BLaER1 treated with 17β-estradiol and CSF1 and Interleukin-3, amounts not matched to agents 10 nM and 100 nM (cell line): ENCODE measurements around the gene FLCN.

ENCODE experiments used
- H3K27ac ChIP-seq, 11 experiments: shearing (Covaris generic); formaldehyde crosslinking; 2 replicates each; pipeline ENCODE4 v1.8.1; 2022
- H3K27me3 ChIP-seq, 11 experiments: shearing (Covaris generic); formaldehyde crosslinking; 2 replicates each; pipeline ENCODE4 v1.8.1; 2022
- H3K36me3 ChIP-seq, 11 experiments: shearing (Covaris generic); formaldehyde crosslinking; 2 replicates each; pipeline ENCODE4 v1.8.1; 2022
- H3K4me1 ChIP-seq, 10 experiments: shearing (Covaris generic); formaldehyde crosslinking; 2 replicates each; pipeline ENCODE4 v1.8.1; 2022
- H3K4me2 ChIP-seq, 11 experiments: shearing (Covaris generic); formaldehyde crosslinking; 2 replicates each; pipeline ENCODE4 v1.8.1; 2022
- H3K4me3 ChIP-seq, 10 experiments: shearing (Covaris generic); formaldehyde crosslinking; 2 replicates each; pipeline ENCODE4 v1.8.1; 2022
- H3K9ac ChIP-seq, 11 experiments: shearing (Covaris generic); formaldehyde crosslinking; 2 replicates each; pipeline ENCODE4 v1.8.1; 2022
- H3K9me3 ChIP-seq, 11 experiments: shearing (Covaris generic); formaldehyde crosslinking; replicated peaks in 1 of 11; 2 replicates each; pipeline ENCODE4 v1.8.1; 2022
- H4K20me1 ChIP-seq, 11 experiments: shearing (Covaris generic); formaldehyde crosslinking; 2 replicates each; pipeline ENCODE4 v1.8.1; 2022
- Cebpa-rat ChIP-seq, 11 experiments: shearing (Covaris generic); IDR thresholded peaks; 2 replicates each; pipeline ENCODE4 v1.8.1; 2022

FLCN gene

GRCh38 chr17:17229416-17230384, 7.3 kb downstream of the FLCN start:
- Histone ChIP-seq H3K36me3 (peaks cover 78 to 88% (median 83%) of the 10 kb centered on the region in 11 experiments), H3K9me3 (no peaks in the 10 kb centered on the region), H3K4me3 (no peak overlapping the region), H3K9ac (no peak overlapping the region), H3K4me2 (no peak overlapping the region), H3K27me3 (no peaks in the 10 kb centered on the region), H3K27ac (no peak overlapping the region), H4K20me1 (peaks cover 0 to 100% (median 26%) of the 10 kb centered on the region in 11 experiments; a peak in 16 of 22 replicates), H3K4me1 (peaks cover 0 to 27% (median 14%) of the 10 kb centered on the region in 10 experiments; a peak in 14 of 20 replicates)
- TF ChIP-seq Cebpa-rat (IDR thresholded peaks at IDR 0.05), result no peak

GRCh38 chr17:17228521-17229279, 8.3 kb downstream of the FLCN start:
- Histone ChIP-seq H3K4me1 (peaks cover 0 to 31% (median 14%) of the 10 kb centered on the region in 10 experiments; a peak in 12 of 20 replicates), H3K36me3 (peaks cover 88 to 98% (median 93%) of the 10 kb centered on the region in 11 experiments)
- no peak for TF ChIP-seq Cebpa-rat (IDR thresholded peaks at IDR 0.05)

GRCh38 chr17:17227608-17228520, 9.1 kb downstream of the FLCN start:
- Histone ChIP-seq H3K9ac (no peak overlapping the region), H3K9me3 (no peaks in the 10 kb centered on the region), H3K27me3 (no peaks in the 10 kb centered on the region), H3K4me2 (peak overlapping the region in 4 of 11 experiments; percentile 11 to 38 (median 28); a peak in 6 of 22 replicates), H4K20me1 (peaks cover 0 to 100% (median 23%) of the 10 kb centered on the region in 11 experiments; a peak in 16 of 22 replicates), H3K36me3 (peaks cover 94 to 100% (median 99%) of the 10 kb centered on the region in 11 experiments), H3K4me3 (no peak overlapping the region), H3K27ac (no peak overlapping the region), H3K4me1 (peaks cover 0 to 40% (median 21%) of the 10 kb centered on the region in 10 experiments; a peak in 12 of 20 replicates)
- no peak for TF ChIP-seq Cebpa-rat (IDR thresholded peaks at IDR 0.05)

More at GRCh38 chr17:17228521-17229279, 8.3 kb downstream of the FLCN start:
- Histone ChIP-seq H3K9me3 (no peaks in the 10 kb centered on the region), H3K4me2 (peak overlapping the region in 4 of 11 experiments; percentile 11 to 38 (median 28); a peak in 4 of 22 replicates), H3K27me3 (no peaks in the 10 kb centered on the region), H4K20me1 (peaks cover 0 to 100% (median 26%) of the 10 kb centered on the region in 11 experiments; a peak in 16 of 22 replicates), H3K9ac (no peak overlapping the region), H3K27ac (no peak overlapping the region), H3K4me3 (no peak overlapping the region)

GRCh38 chr17:17226451-17227265, 10.3 kb downstream of the FLCN start:
- Histone ChIP-seq H3K36me3 (peaks cover 94 to 100% (median 100%) of the 10 kb centered on the region in 11 experiments), H3K4me2 (no peak overlapping the region), H3K27ac (no peak overlapping the region), H3K9ac (no peak overlapping the region), H4K20me1 (peaks cover 0 to 100% (median 11%) of the 10 kb centered on the region in 11 experiments; a peak in 14 of 22 replicates), H3K4me3 (no peak overlapping the region), H3K4me1 (peaks cover 0 to 47% (median 23%) of the 10 kb centered on the region in 10 experiments; a peak in 12 of 20 replicates), H3K9me3 (no peaks in the 10 kb centered on the region), H3K27me3 (no peaks in the 10 kb centered on the region)
- TF ChIP-seq Cebpa-rat (IDR thresholded peaks at IDR 0.05), result no peak

GRCh38 chr17:17225901-17226300, 11.1 kb downstream of the FLCN start:
- Histone ChIP-seq H3K9me3 (no peaks in the 10 kb centered on the region), H3K27ac (no peak overlapping the region), H3K9ac (no peak overlapping the region), H3K4me3 (no peak overlapping the region), H3K4me1 (peaks cover 0 to 47% (median 23%) of the 10 kb centered on the region in 10 experiments; a peak in 12 of 20 replicates), H4K20me1 (peaks cover 0 to 100% (median 7%) of the 10 kb centered on the region in 11 experiments; a peak in 13 of 22 replicates), H3K4me2 (peak overlapping the region in 5 of 11 experiments; percentile 17 to 35 (median 29); a peak in 6 of 22 replicates), H3K27me3 (no peaks in the 10 kb centered on the region), H3K36me3 (peaks cover 94 to 100% (median 100%) of the 10 kb centered on the region in 11 experiments)
- no peak for TF ChIP-seq Cebpa-rat (IDR thresholded peaks at IDR 0.05)

GRCh38 chr17:17224137-17224536, 12.8 kb downstream of the FLCN start:
- no peak for TF ChIP-seq Cebpa-rat (IDR thresholded peaks at IDR 0.05)
- 0 out of 22 replicates have a peak overlapping the region, but pooled peaks of 2 of the 11 experiments have one; percentile 60 to 66 for H3K4me2 ChIP-seq
- peaks cover 92 to 100% (median 98%) of the 10 kb centered on the region in 11 experiments for H3K36me3 ChIP-seq
- H3K4me3 ChIP-seq, result no peak overlapping the region
- H3K9ac ChIP-seq, result no peak overlapping the region
- no peaks in the 10 kb centered on the region for H3K9me3 ChIP-seq
- peaks cover 0 to 47% (median 23%) of the 10 kb centered on the region in 10 experiments; a peak in 12 of 20 replicates for H3K4me1 ChIP-seq
- no peaks in the 10 kb centered on the region for H3K27me3 ChIP-seq
- H3K27ac ChIP-seq, result no peak overlapping the region
- peaks cover 0 to 99% (median 7%) of the 10 kb centered on the region in 11 experiments; a peak in 13 of 22 replicates for H4K20me1 ChIP-seq

- Histone ChIP-seq H3K4me1 (peaks cover 0 to 43% (median 20%) of the 10 kb centered on the region in 10 experiments; a peak in 12 of 20 replicates), H3K27ac (peak overlapping the region in 2 of 11 experiments; percentile 9 to 25; a peak in 2 of 22 replicates), H3K36me3 (peaks cover 91 to 100% (median 97%) of the 10 kb centered on the region in 11 experiments), H3K9ac (no peak overlapping the region), H3K27me3 (no peaks in the 10 kb centered on the region), H3K4me2 (peak overlapping the region in 4 of 11 experiments; percentile 55 to 66 (median 59); a peak in 8 of 22 replicates), H4K20me1 (peaks cover 0 to 98% (median 7%) of the 10 kb centered on the region in 11 experiments; a peak in 12 of 22 replicates), H3K4me3 (no peak overlapping the region), H3K9me3 (no peaks in the 10 kb centered on the region)
- no peak for TF ChIP-seq Cebpa-rat (IDR thresholded peaks at IDR 0.05)
Observed at GRCh38 chr17:17223736-17224135, 13.2 kb downstream of the FLCN start.
